GM12878 (cell line): ENCODE data around the gene PRRX2. TPM values are rescaled to one million over a fixed set of nuclear protein-coding genes. Genes with fewer than 3 reads are reported as not detected.

Source experiments
- ATAC-seq: fragments of 200-7000 bp; cut with Tn5 transposase; 3 replicates; pipeline ENCODE4 v1.9.1; 2020; ENCODE audit warnings: mild to moderate bottlenecking, moderate library complexity
- BruUV-seq: library from RNA; stranded (reverse); fragments of 400-500 nt; replicated peaks from 2 replicates; lab custom pipeline; 2021; lab: Mats Ljungman, UMichigan
- CTCF ChIA-PET: fragments of 300-600 bp; sonication (Branson Sonifier 250); formaldehyde crosslinking; extraction: SDS; loops from one replicate; lab custom pipeline; 2021; ENCODE audit warnings: inconsistent platforms; lab: Yijun Ruan, JAX
- POLR2A ChIA-PET: fragments of 350-600 bp; formaldehyde crosslinking; extraction: SDS; loops from one replicate; lab custom pipeline; 2021; ENCODE audit warnings: inconsistent platforms; lab: Charles Lee
- RAD21 ChIA-PET: fragments of 300-600 bp; sonication (Branson Sonifier 250); formaldehyde crosslinking; loops from one replicate; lab custom pipeline; 2023; ENCODE audit warnings: antibody characterized with exemption; ENCODE audit not compliant: unreplicated experiment; lab: Charles Lee
- SMC1A ChIA-PET: fragments of 300-600 bp; sonication (Branson Sonifier 250); formaldehyde crosslinking; loops from one replicate; lab custom pipeline; 2023; ENCODE audit not compliant: unreplicated experiment, uncharacterized antibody; lab: Charles Lee
- DNase-seq: peaks from one replicate; pipeline ENCODE4 v3.0.0-alpha.2; 2011; ENCODE audit warnings: low read depth, low spot score
- FAIRE-seq: peaks from 3 replicates; lab custom pipeline; 2011; peaks lifted over from hg19 to GRCh38; lab: Jason Lieb, UNC
- H2AFZ ChIP-seq: 2 replicates; pipeline ENCODE4 v1.6.0; 2011; ENCODE audit warnings: low read depth, low read length, control low read depth; ENCODE audit not compliant: control insufficient read depth
- H3K27ac ChIP-seq: 2 replicates; pipeline ENCODE4 v1.5.1; 2011; ENCODE audit warnings: control low read depth; ENCODE audit not compliant: control insufficient read depth, insufficient read depth
- H3K27me3 ChIP-seq, 2 experiments: replicated peaks in 1 of 2; 2 replicates each; pipeline versions ENCODE4 v1.6.0 to v1.6.1; 2011; ENCODE audit warnings: low read length in 1 of 2; ENCODE audit not compliant: control insufficient read depth in 2 of 2, insufficient read depth in 2 of 2
- H3K36me3 ChIP-seq, 2 experiments: 2 replicates each; pipeline ENCODE4 v1.5.1; 2011; ENCODE audit warnings: low read length in 1 of 2; ENCODE audit not compliant: control insufficient read depth in 2 of 2, insufficient read depth in 2 of 2
- H3K4me1 ChIP-seq: 2 replicates; pipeline ENCODE4 v1.6.1; 2011; ENCODE audit warnings: mild to moderate bottlenecking, low read length, moderate library complexity, mixed read lengths; ENCODE audit not compliant: control insufficient read depth, insufficient read depth
- H3K4me2 ChIP-seq: 2 replicates; pipeline ENCODE4 v1.6.0; 2011; ENCODE audit warnings: control low read depth; ENCODE audit not compliant: control insufficient read depth, insufficient read depth
- H3K4me3 ChIP-seq: fragments of 200-600 bp; sonication (generic); 2 replicates; pipeline ENCODE4 v1.5.1; 2016
- H3K79me2 ChIP-seq: 2 replicates; pipeline ENCODE4 v1.6.0; 2011; ENCODE audit warnings: low read length; ENCODE audit not compliant: control insufficient read depth, insufficient read depth
- H3K9ac ChIP-seq: 2 replicates; pipeline ENCODE4 v1.8.0; 2011; ENCODE audit warnings: low read length, control low read depth, mixed read lengths; ENCODE audit not compliant: control insufficient read depth, insufficient read depth
- H3K9me3 ChIP-seq: replicated peaks from 3 replicates; pipeline ENCODE4 v1.5.1; 2011; ENCODE audit warnings: mild to moderate bottlenecking, low read length; ENCODE audit not compliant: control insufficient read depth, insufficient read depth
- H4K20me1 ChIP-seq: 2 replicates; pipeline ENCODE4 v1.6.0; 2011; ENCODE audit not compliant: control insufficient read depth, insufficient read depth
- BACH1 ChIP-seq: fragments of 450-650 bp; IDR thresholded peaks from 2 replicates; pipeline ENCODE4 v1.6.1; 2017; ENCODE audit warnings: mild to moderate bottlenecking, borderline replicate concordance
- CBFB ChIP-seq: IDR thresholded peaks from 2 replicates; pipeline ENCODE4 v1.6.1; 2016; ENCODE audit warnings: antibody characterized with exemption, low read depth
- EED ChIP-seq: sonication (generic); IDR thresholded peaks from 2 replicates; pipeline ENCODE4 v1.6.1; 2016; ENCODE audit warnings: antibody characterized with exemption, low read depth
- HDGF ChIP-seq: fragments of 450-650 bp; IDR thresholded peaks from 2 replicates; pipeline ENCODE4 v1.6.1; 2016; ENCODE audit warnings: antibody characterized with exemption
- PML ChIP-seq: IDR thresholded peaks from 2 replicates; pipeline ENCODE4 v1.6.1; 2012; ENCODE audit warnings: low read length, inconsistent platforms
- REST ChIP-seq: IDR thresholded peaks from 2 replicates; pipeline ENCODE4 v1.6.1; 2012; ENCODE audit warnings: mild to moderate bottlenecking, low read depth, low read length
- SIX5 ChIP-seq: IDR thresholded peaks from 2 replicates; pipeline ENCODE4 v1.6.1; 2011; ENCODE audit warnings: mild to moderate bottlenecking, low read depth, low read length, moderate library complexity; ENCODE audit not compliant: severe bottlenecking
- SP1 ChIP-seq: IDR thresholded peaks from one replicate; pipeline ENCODE4 v1.6.1; 2011; ENCODE audit warnings: low read depth, low read length
- SUZ12 ChIP-seq: fragments of 200-600 bp; sonication (generic); IDR thresholded peaks from one replicate; pipeline ENCODE4 v1.6.1; 2018; ENCODE audit warnings: antibody characterized with exemption, mild to moderate bottlenecking; ENCODE audit not compliant: unreplicated experiment
- YBX1 ChIP-seq: fragments of 450-650 bp; IDR thresholded peaks from 2 replicates; pipeline ENCODE4 v1.6.1; 2016; ENCODE audit warnings: antibody characterized with exemption
- YY1 ChIP-seq: IDR thresholded peaks from 2 replicates; pipeline ENCODE4 v1.6.1; 2011; ENCODE audit warnings: low read depth, mild to moderate bottlenecking, low read length
- ZBTB33 ChIP-seq: fragments of 450-650 bp; IDR thresholded peaks from 2 replicates; pipeline ENCODE4 v1.6.1; 2017; ENCODE audit warnings: mild to moderate bottlenecking
- ZNF24 ChIP-seq: fragments of 450-650 bp; IDR thresholded peaks from 2 replicates; pipeline ENCODE4 v1.6.1; 2017; ENCODE audit warnings: antibody characterized with exemption, mild to moderate bottlenecking
- WGBS: methylation state at CpG from one replicate; pipeline ENCODE4 v1.1.6; 2016; ENCODE audit warnings: low lambda C conversion rate; ENCODE audit not compliant: insufficient replicate concordance, insufficient coverage; ENCODE audit errors: missing lambda C conversion rate; 5-methylcytosine and 5-hydroxymethylcytosine counted together
- in situ Hi-C: fragments of 300-500 bp; cut with MboI; formaldehyde crosslinking; loops from 9 replicates; pipeline ENCODE4 v1.14.3; 2018; ENCODE audit warnings: mixed read lengths
- intact Hi-C: fragments of 100-400 bp; cut with micrococcal nuclease; formaldehyde crosslinking; loops from one replicate; pipeline ENCODE4 v1.14.2; 2022; ENCODE audit not compliant: unreplicated experiment
- polyA plus RNA-seq, 11 experiments: library from polyadenylated mRNA; depleted of rRNA in 4 of 11; unstranded in 6 of 11; stranded (reverse) in 5 of 11; fragments of >200 nt; fragmentation: Nextera tagmentation in 4 of 11; fragmentation: Illumina TruSeq in 1 of 11; extraction: Ambion mirVana in 4 of 11; extraction: Trizol in 1 of 11; gene quantifications; 1 replicate in 1 of 11; 2 replicates in 10 of 11; pipeline versions ENCODE4 v1.2.1 to v1.2.3, GENCODE V29; 2011 to 2016; ENCODE audit warnings: inconsistent platforms in 2 of 11, missing spikeins in 2 of 11, low read depth in 1 of 11
- total RNA-seq, 4 experiments: library from RNA; depleted of rRNA in 3 of 4; stranded (reverse); fragments of >200 nt in 3 of 4; fragmentation: Illumina TruSeq in 1 of 4; extraction: Trizol in 1 of 4; gene quantifications; 2 replicates each; pipeline versions ENCODE4 v1.2.1 to v1.2.3, GENCODE V29; 2013 to 2021

The PRRX2 gene
- total and polyA plus RNA-seq, 10 of the 15 experiments (the other 5 are each of a cell fraction or from before 2014, with no cell fraction given) = not detected

GRCh38 chr9:129646252-129646651, 19.2 kb upstream of the PRRX2 start:
- H3K4me1 ChIP-seq = no peaks in the 10 kb centered on the region
- POLR2A ChIA-PET = no interaction called here
- 53% methylated on average over 12 of the region's 12 CpGs for WGBS
- DNase-seq (no peak), ATAC-seq (no peak), FAIRE-seq (no peak)
- RAD21 ChIA-PET = no interaction called here
- no peak overlapping the region for H3K9ac ChIP-seq
- CTCF ChIA-PET = interaction anchor here (1.4 kb wide), 1 partner anchor 22 kb away, joined by 5 read pairs; no protein-coding TSS in a partner anchor
- no peak overlapping the region for H3K4me3 ChIP-seq
- intact Hi-C loops (no loop called here), in situ Hi-C loops (loop anchor here (5.0 kb wide), 1 partner anchor 136 kb away; no protein-coding TSS in a partner anchor)
- peaks cover 6% of the 10 kb centered on the region for H3K79me2 ChIP-seq
- H3K4me2 ChIP-seq = no peak overlapping the region
- H3K36me3 ChIP-seq = no peaks in the 10 kb centered on the region
- SMC1A ChIA-PET = no interaction called here
- BruUV-seq = no TSS peak
- H2AFZ ChIP-seq = no peak overlapping the region
- TF ChIP-seq PML (no peak), SIX5 (no peak), SUZ12 (no peak), HDGF (no peak), CBFB (no peak), ZBTB33 (no peak)
- TF ChIP-seq, all 136 proteins: peak for 0
- Histone ChIP-seq H4K20me1 (no peaks in the 10 kb centered on the region), H3K9me3 (no peaks in the 10 kb centered on the region), H3K27me3 (no peaks in the 10 kb centered on the region; a peak in 1 of 4 replicates), H3K27ac (no peak overlapping the region)

- POLR2A ChIA-PET = no interaction called here
- Histone ChIP-seq H2AFZ (no peak overlapping the region), H4K20me1 (no peaks in the 10 kb centered on the region), H3K4me3 (no peak overlapping the region), H3K27me3 (no peaks in the 10 kb centered on the region; a peak in 1 of 4 replicates), H3K4me2 (no peak overlapping the region), H3K27ac (no peak overlapping the region), H3K79me2 (peaks cover 2% of the 10 kb centered on the region), H3K4me1 (no peaks in the 10 kb centered on the region), H3K9me3 (no peaks in the 10 kb centered on the region), H3K36me3 (no peaks in the 10 kb centered on the region), H3K9ac (no peak overlapping the region)
- DNase-seq = no peak
- intact Hi-C loops (no loop called here), in situ Hi-C loops (loop anchor here (5.0 kb wide), 1 partner anchor 136 kb away; no protein-coding TSS in a partner anchor)
- RAD21 ChIA-PET = no interaction called here
- BruUV-seq = no TSS peak
- 57% methylated on average over 6 of the region's 7 CpGs for WGBS
- CTCF ChIA-PET = interaction anchor here (1.4 kb wide), 1 partner anchor 22 kb away, joined by 5 read pairs; no protein-coding TSS in a partner anchor
- FAIRE-seq = no peak
- ATAC-seq = no peak
- SMC1A ChIA-PET = no interaction called here
- TF ChIP-seq EED (no peak), ZNF24 (no peak), SP1 (no peak), YBX1 (no peak), REST (no peak), YY1 (no peak), SIX5 (no peak), BACH1 (no peak)
Measured at GRCh38 chr9:129646654-129647053, 18.8 kb upstream of the PRRX2 start.
